Breast epithelium (tissue), 4 donors: Measurements from ENCODE around the gene TMTC2. TPM values are rescaled to one million over a fixed set of nuclear protein-coding genes. Genes with fewer than 3 reads are reported as not detected.

ENCODE experiments used
- DNase-seq, 2 donors: peaks; one replicate each; pipeline ENCODE4 v3.0.0-alpha.2; 2019; ENCODE audit warnings: low spot score in 2 of 2
- H3K27ac ChIP-seq, 2 donors: fragments of 200-600 bp; sonication (generic) in 1 of 2; one replicate each; pipeline ENCODE4 v1.5.1; 2016 to 2019; ENCODE audit warnings: mild to moderate bottlenecking in 1 of 2
- H3K27me3 ChIP-seq, 2 donors: fragments of 200-600 bp; sonication (generic) in 1 of 2; one replicate each; pipeline versions ENCODE4 v1.5.1 to v1.6.0; 2017 to 2019; ENCODE audit warnings: control low read depth in 1 of 2, mild to moderate bottlenecking in 1 of 2
- H3K36me3 ChIP-seq: fragments of 200-600 bp; one replicate; pipeline ENCODE4 v1.5.1; 2019
- H3K4me1 ChIP-seq, 2 donors: fragments of 200-600 bp; sonication (generic); one replicate each; pipeline ENCODE4 v1.5.1; 2016 to 2019; ENCODE audit warnings: control low read depth in 1 of 2
- H3K4me3 ChIP-seq, 3 donors: fragments of 200-600 bp; sonication (generic); 1 replicate in 2 of 3; 2 replicates in 1 of 3; pipeline ENCODE4 v1.5.1; 2016 to 2019; ENCODE audit warnings: mild to moderate bottlenecking in 3 of 3, moderate library complexity in 2 of 3
- H3K9me3 ChIP-seq, 2 donors: fragments of 200-600 bp; sonication (generic) in 1 of 2; one replicate each; pipeline ENCODE4 v1.5.1; 2016 to 2019; ENCODE audit warnings: control low read depth in 1 of 2
- CTCF ChIP-seq, 3 donors: fragments of 450-650 bp; IDR thresholded peaks; one replicate each; pipeline ENCODE4 v1.5.1; 2016 to 2017; ENCODE audit warnings: antibody characterized with exemption in 3 of 3, mild to moderate bottlenecking in 3 of 3, moderate library complexity in 3 of 3
- POLR2A ChIP-seq: fragments of 450-650 bp; IDR thresholded peaks from one replicate; pipeline ENCODE4 v1.6.1; 2016; ENCODE audit warnings: antibody characterized with exemption, mild to moderate bottlenecking, moderate library complexity
- POLR2AphosphoS5 ChIP-seq, 3 donors: sonication (generic); formaldehyde crosslinking; IDR thresholded peaks; one replicate each; pipeline ENCODE4 v1.6.1; 2017; ENCODE audit warnings: antibody characterized with exemption in 3 of 3
- intact Hi-C: fragments of 100-400 bp; cut with DNase I; formaldehyde crosslinking; loops from one replicate; pipeline ENCODE4 v1.15.1; 2023; ENCODE audit warnings: low total_unique reads
- total RNA-seq, 3 donors: library from RNA; depleted of rRNA; stranded (reverse); fragments of >200 nt; gene quantifications; one replicate each; pipeline ENCODE4 v1.1.0, GENCODE V29; 2016

TMTC2 gene
- total RNA-seq, 3 donors from 2014 or later: 7.0 to 28.8 (median 19.3) TPM

DNA sequence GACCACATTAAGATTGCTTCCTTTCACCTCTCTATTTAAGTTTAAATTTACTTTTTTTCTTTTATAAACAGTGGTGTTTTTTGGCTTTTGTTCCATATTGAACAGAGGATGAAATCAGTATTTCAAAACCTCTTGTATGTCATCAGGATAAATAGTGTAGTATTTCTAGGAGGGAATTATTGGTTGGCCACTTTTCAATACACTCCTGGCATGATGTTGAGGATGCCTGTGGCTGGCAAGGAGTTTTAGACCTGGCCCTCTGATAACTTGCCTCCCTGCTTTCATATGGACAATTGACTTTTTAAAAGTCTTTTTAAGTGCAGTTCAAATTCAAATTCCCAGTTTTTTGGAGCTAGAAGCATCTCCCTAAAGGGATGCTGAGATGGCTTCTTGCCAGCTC, 9.8 kb downstream of the TMTC2 start:
- DNase-seq: no peak
- Histone ChIP-seq H3K9me3 (no peaks in the 10 kb centered on the region), H3K4me3 (no peak overlapping the region), H3K27me3 (no peaks in the 10 kb centered on the region), H3K27ac (no peak overlapping the region), H3K36me3 (no peaks in the 10 kb centered on the region), H3K4me1 (no peaks in the 10 kb centered on the region)
- intact Hi-C loops: no loop called here
- TF ChIP-seq POLR2AphosphoS5 (IDR thresholded peaks at IDR 0.05): no peak
- TF ChIP-seq POLR2A: no peak
- no peak for TF ChIP-seq CTCF (IDR thresholded peaks at IDR 0.05)

DNA sequence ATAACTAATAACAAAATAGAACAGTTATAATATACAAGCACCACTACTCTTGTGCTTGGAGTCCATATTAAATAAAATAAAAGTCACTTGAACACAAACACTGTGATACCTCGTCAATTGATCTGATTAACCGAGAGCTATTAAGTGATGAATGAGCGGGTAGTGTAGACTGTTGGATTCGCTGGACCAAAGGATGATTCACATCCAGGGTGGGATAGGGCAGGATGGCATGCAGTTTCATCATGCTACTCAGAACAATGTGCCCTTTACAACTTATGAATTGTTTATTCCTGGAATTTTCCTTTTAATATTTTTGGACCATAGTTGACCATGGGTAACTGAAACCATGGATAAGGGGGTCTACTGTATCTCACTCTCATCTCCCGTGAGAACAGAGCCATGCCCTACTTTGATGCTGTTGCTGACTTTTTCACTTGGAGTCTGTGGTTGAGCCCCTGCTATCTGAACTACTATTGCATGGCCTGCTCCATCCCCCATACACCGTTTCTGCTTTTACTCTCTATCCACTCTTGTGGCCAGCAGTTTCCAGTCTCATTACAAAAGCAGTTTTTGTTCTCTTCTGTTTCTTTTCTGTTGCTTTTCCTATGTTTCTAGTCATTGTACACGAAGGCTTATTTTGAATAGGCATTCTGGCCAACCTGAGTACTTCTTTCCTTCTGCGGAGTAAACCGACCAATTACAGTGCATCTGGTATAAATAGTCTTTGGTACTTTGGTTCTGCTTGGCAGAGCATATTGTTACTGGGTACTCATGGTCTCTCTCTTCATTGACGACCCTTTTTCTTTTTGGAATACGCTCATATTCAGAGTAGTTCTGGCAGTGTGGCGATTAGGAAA, 12.2 kb downstream of the TMTC2 start:
- Histone ChIP-seq H3K36me3 (no peaks in the 10 kb centered on the region), H3K4me3 (no peak overlapping the region), H3K27ac (no peak overlapping the region), H3K27me3 (no peaks in the 10 kb centered on the region), H3K4me1 (no peaks in the 10 kb centered on the region), H3K9me3 (no peaks in the 10 kb centered on the region)
- TF ChIP-seq CTCF (IDR thresholded peaks at IDR 0.05) (no peak), POLR2A (no peak), POLR2AphosphoS5 (IDR thresholded peaks at IDR 0.05) (no peak)
- no peak for DNase-seq
- intact Hi-C loops: no loop called here

DNA sequence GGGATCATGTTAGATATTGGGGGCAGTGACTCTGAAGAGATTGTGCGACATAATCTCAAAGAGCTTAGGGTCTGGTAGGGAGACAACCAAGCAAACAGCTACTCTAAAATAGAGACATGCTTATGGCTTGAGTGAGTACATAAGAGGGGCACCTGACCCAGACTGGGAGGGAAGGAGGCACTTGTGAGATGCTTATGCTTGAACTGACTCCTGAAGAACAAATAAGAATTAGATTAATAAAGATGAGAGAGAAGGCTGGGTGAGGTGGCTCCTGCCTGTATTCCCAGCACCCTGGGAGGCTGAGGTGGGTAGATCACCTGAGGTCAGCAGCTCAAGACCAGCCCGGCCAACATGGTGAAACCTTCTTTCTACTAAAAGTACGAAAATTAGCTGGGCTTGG, 19.1 kb downstream of the TMTC2 start:
- no peak for DNase-seq
- H3K27me3 ChIP-seq: no peaks in the 10 kb centered on the region
- intact Hi-C loops: no loop called here
- no peaks in the 10 kb centered on the region for H3K4me1 ChIP-seq
- H3K9me3 ChIP-seq: no peaks in the 10 kb centered on the region
- H3K4me3 ChIP-seq: no peak overlapping the region
- TF ChIP-seq POLR2AphosphoS5 (IDR thresholded peaks at IDR 0.05) (no peak), POLR2A (no peak), CTCF (IDR thresholded peaks at IDR 0.05) (no peak)
- no peaks in the 10 kb centered on the region for H3K36me3 ChIP-seq
- H3K27ac ChIP-seq: no peak overlapping the region

DNA sequence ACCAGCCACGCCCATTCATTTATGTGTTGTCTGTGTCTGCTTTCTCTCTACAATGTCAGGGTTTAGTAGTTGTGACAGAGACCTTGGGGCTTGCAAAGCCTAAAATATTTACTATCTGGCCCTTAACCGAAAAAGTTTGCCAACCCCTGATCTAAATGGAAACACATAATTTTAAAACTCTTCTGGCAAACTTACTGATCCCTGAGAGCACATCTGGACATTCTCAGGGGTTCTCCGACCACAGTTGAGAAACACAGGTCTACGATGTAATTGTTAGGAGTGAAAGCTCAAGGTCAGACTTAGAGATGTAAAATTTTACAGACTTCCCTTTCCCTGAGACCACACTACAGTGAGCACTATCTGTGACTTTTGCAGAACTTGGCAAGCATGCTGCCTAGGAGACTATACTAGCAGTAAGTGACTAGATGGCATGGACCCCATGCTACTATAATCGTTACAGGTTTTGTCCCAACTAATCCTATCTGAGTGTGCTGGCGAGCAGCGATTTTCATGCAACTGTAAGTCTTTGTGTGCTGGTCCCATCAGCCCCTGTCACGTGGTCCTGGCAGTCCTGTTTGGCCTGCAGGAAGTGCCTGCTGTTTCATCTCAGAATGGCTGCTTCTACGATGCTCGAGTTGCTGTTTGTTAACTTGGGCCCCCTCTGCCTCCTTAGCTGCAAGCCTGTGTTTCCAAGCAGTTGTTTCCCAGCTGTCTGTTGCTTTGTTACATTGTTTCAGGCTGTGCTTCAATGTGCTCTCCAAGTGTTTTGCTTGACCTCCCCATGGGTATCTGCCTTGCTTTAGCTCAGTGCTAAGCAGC, 21.6 kb downstream of the TMTC2 start:
- no peak for TF ChIP-seq CTCF (IDR thresholded peaks at IDR 0.05)
- no peak for TF ChIP-seq POLR2A
- peak in 1 of 3 donors; percentile 15 for TF ChIP-seq POLR2AphosphoS5 (IDR thresholded peaks at IDR 0.05)
- Histone ChIP-seq H3K4me3 (no peak overlapping the region), H3K27me3 (no peaks in the 10 kb centered on the region), H3K36me3 (no peaks in the 10 kb centered on the region), H3K9me3 (no peaks in the 10 kb centered on the region), H3K27ac (no peak overlapping the region), H3K4me1 (no peaks in the 10 kb centered on the region)
- DNase-seq: no peak
- intact Hi-C loops: no loop called here
